SK-N-SH treated with all-trans-retinoic acid at 6 μM for 48 hours (cell line): ENCODE measurements around the gene IFNGR1.

Source experiments
- ATAC-seq: fragments of 200-7000 bp; cut with Tn5 transposase; 3 replicates; pipeline ENCODE4 v1.9.1; 2020; ENCODE audit warnings: mild to moderate bottlenecking, moderate library complexity
- ARNTL ChIP-seq: fragments of 450-650 bp; formaldehyde crosslinking; IDR thresholded peaks from 2 replicates; pipeline ENCODE4 v1.5.0; 2020; ENCODE audit warnings: low read depth, mild to moderate bottlenecking, moderate library complexity, borderline replicate concordance
- BACH2 ChIP-seq: fragments of 250-450 bp; sonication (Bioruptor Pico); IDR thresholded peaks from 2 replicates; pipeline ENCODE4 v1.9.0; 2021; ENCODE audit warnings: mild to moderate bottlenecking, borderline replicate concordance
- CSDC2 ChIP-seq: fragments of 250-450 bp; sonication (Bioruptor Pico); IDR thresholded peaks from 2 replicates; pipeline ENCODE4 v1.5.0; 2020; ENCODE audit warnings: mild to moderate bottlenecking, moderate library complexity
- ESRRG ChIP-seq: fragments of 250-450 bp; sonication (Bioruptor Pico); IDR thresholded peaks from 2 replicates; pipeline ENCODE4 v1.6.1; 2021; ENCODE audit warnings: mild to moderate bottlenecking
- GLIS3 ChIP-seq: fragments of 250-450 bp; sonication (Bioruptor Pico); IDR thresholded peaks from 2 replicates; pipeline ENCODE4 v1.5.0; 2020; ENCODE audit warnings: mild to moderate bottlenecking, moderate library complexity
- ISL1 ChIP-seq: fragments of 250-450 bp; sonication (Bioruptor Pico); IDR thresholded peaks from 2 replicates; pipeline ENCODE4 v2.1.2; 2022; ENCODE audit warnings: mild to moderate bottlenecking, moderate library complexity
- OSR1 ChIP-seq: fragments of 250-450 bp; sonication (Bioruptor Pico); IDR thresholded peaks from 2 replicates; pipeline ENCODE4 v1.8.0; 2022; ENCODE audit warnings: moderate library complexity, mild to moderate bottlenecking, inconsistent platforms
- PPARA ChIP-seq: fragments of 250-450 bp; sonication (Bioruptor Pico); IDR thresholded peaks from 2 replicates; pipeline ENCODE4 v1.5.0; 2020; ENCODE audit warnings: mild to moderate bottlenecking, borderline replicate concordance
- RARB ChIP-seq: fragments of 250-450 bp; sonication (Bioruptor Pico); IDR thresholded peaks from 2 replicates; pipeline ENCODE4 v1.8.0; 2021; ENCODE audit warnings: mild to moderate bottlenecking, moderate library complexity
- SNAI2 ChIP-seq: fragments of 250-450 bp; sonication (Bioruptor Pico); IDR thresholded peaks from 2 replicates; pipeline ENCODE4 v1.5.0; 2020; ENCODE audit warnings: mild to moderate bottlenecking, moderate library complexity
- TCF4 ChIP-seq: fragments of 250-450 bp; sonication (Bioruptor Pico); IDR thresholded peaks from 2 replicates; pipeline ENCODE4 v1.8.0; 2021; ENCODE audit warnings: mild to moderate bottlenecking, moderate library complexity, borderline replicate concordance
- TOX ChIP-seq: fragments of 250-450 bp; sonication (Bioruptor Pico); IDR thresholded peaks from 2 replicates; pipeline ENCODE4 v1.8.0; 2021; ENCODE audit warnings: mild to moderate bottlenecking, moderate library complexity, borderline replicate concordance
- ZC3H10 ChIP-seq: fragments of 250-450 bp; sonication (Bioruptor Pico); IDR thresholded peaks from 2 replicates; pipeline ENCODE4 v1.5.1; 2021; ENCODE audit warnings: mild to moderate bottlenecking, moderate library complexity
- ZFP3 ChIP-seq: fragments of 250-450 bp; sonication (Bioruptor Pico); IDR thresholded peaks from 2 replicates; pipeline ENCODE4 v1.5.0; 2020; ENCODE audit warnings: mild to moderate bottlenecking, moderate library complexity
- ZFP30 ChIP-seq: fragments of 450-650 bp; formaldehyde crosslinking; IDR thresholded peaks from 2 replicates; pipeline ENCODE4 v1.5.0; 2022; ENCODE audit warnings: mild to moderate bottlenecking, moderate library complexity
- ZNF565 ChIP-seq: fragments of 450-650 bp; formaldehyde crosslinking; conservative IDR thresholded peaks from 2 replicates; pipeline ENCODE4 v1.5.0; 2020; ENCODE audit warnings: low read depth, mild to moderate bottlenecking, moderate library complexity
- ZNF70 ChIP-seq: fragments of 450-650 bp; formaldehyde crosslinking; IDR thresholded peaks from 2 replicates; pipeline ENCODE4 v1.5.0; 2020; ENCODE audit warnings: mild to moderate bottlenecking, moderate library complexity
- ZNF8 ChIP-seq: fragments of 450-650 bp; formaldehyde crosslinking; IDR thresholded peaks from 2 replicates; pipeline ENCODE4 v1.5.0; 2020; ENCODE audit warnings: mild to moderate bottlenecking, moderate library complexity
- TF ChIP-seq, protein P1 (sequence below): fragments of 250-450 bp; sonication (Bioruptor Pico); IDR thresholded peaks from 2 replicates; pipeline ENCODE4 v1.5.0; 2020; ENCODE audit warnings: mild to moderate bottlenecking, moderate library complexity
- TF ChIP-seq, protein P2 (sequence below): fragments of 250-450 bp; sonication (Bioruptor Pico); IDR thresholded peaks from 2 replicates; pipeline ENCODE4 v1.8.0; 2021; ENCODE audit warnings: low read depth, mild to moderate bottlenecking, moderate library complexity, borderline replicate concordance
- TF ChIP-seq, protein P3 (sequence below): fragments of 250-450 bp; sonication (Bioruptor Pico); IDR thresholded peaks from 2 replicates; pipeline ENCODE4 v1.5.1; 2020; ENCODE audit warnings: low read depth, mild to moderate bottlenecking, moderate library complexity
- TF ChIP-seq, protein P4 (sequence below): fragments of 250-450 bp; sonication (Bioruptor Pico); IDR thresholded peaks from 2 replicates; pipeline ENCODE4 v1.8.0; 2020; ENCODE audit warnings: mild to moderate bottlenecking, moderate library complexity, borderline replicate concordance
- TF ChIP-seq, protein P5 (sequence below): fragments of 250-450 bp; sonication (Bioruptor Pico); IDR thresholded peaks from 2 replicates; pipeline ENCODE4 v1.5.1; 2021; ENCODE audit warnings: mild to moderate bottlenecking, moderate library complexity

The IFNGR1 gene

DNA sequence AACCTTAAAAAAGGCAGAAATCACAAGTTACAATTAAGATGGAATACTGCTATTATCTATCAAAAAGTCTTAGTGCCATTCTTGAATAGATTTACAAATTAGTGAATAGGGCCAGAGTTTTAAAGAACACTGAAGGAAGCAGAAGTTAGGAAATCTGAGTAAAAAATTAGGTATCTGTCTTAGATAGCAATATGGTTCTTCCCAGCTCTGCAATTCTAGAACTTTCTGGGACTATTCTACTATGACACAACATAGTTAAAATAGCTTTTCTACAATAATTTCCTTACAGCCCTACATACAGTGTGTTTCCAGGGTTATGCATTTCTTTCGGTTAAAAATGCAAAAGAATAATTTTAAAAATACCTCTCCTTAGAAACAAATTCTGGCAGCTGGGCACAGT is 18.2 kb downstream of the IFNGR1 start:
- TF ChIP-seq BACH2 (CRISPR knock-in tag), result no peak
- no peak for TF ChIP-seq ESRRG (CRISPR knock-in tag)
- TF ChIP-seq, protein P1, sequence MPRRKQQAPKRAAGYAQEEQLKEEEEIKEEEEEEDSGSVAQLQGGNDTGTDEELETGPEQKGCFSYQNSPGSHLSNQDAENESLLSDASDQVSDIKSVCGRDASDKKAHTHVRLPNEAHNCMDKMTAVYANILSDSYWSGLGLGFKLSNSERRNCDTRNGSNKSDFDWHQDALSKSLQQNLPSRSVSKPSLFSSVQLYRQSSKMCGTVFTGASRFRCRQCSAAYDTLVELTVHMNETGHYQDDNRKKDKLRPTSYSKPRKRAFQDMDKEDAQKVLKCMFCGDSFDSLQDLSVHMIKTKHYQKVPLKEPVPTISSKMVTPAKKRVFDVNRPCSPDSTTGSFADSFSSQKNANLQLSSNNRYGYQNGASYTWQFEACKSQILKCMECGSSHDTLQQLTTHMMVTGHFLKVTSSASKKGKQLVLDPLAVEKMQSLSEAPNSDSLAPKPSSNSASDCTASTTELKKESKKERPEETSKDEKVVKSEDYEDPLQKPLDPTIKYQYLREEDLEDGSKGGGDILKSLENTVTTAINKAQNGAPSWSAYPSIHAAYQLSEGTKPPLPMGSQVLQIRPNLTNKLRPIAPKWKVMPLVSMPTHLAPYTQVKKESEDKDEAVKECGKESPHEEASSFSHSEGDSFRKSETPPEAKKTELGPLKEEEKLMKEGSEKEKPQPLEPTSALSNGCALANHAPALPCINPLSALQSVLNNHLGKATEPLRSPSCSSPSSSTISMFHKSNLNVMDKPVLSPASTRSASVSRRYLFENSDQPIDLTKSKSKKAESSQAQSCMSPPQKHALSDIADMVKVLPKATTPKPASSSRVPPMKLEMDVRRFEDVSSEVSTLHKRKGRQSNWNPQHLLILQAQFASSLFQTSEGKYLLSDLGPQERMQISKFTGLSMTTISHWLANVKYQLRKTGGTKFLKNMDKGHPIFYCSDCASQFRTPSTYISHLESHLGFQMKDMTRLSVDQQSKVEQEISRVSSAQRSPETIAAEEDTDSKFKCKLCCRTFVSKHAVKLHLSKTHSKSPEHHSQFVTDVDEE (CRISPR knock-in tag), result no peak
- no peak for TF ChIP-seq ISL1 (CRISPR knock-in tag)
- no peak for TF ChIP-seq TOX (CRISPR knock-in tag)
- no peak for TF ChIP-seq ZC3H10 (CRISPR knock-in tag)
- no peak for TF ChIP-seq ARNTL (CRISPR knock-in tag)
- ATAC-seq, result no peak

DNA sequence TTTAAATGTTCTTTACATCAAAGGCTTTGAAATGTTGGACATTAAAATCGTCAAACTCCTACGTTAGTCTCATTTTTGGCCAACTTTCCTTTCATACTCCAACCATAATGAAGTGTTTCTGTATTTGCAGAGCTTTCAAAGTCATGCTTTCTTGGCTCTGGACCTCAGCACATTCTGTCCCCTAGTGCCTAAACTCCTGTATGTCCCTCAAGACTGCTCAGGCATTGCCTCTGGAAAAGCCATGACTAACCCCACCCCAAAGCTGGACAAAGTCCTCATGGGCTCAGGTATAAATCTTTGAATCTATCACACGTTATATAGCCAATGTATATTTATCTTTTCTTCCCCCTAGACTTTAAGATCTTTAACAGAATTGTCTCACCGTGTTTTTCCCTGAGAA is 18.9 kb downstream of the IFNGR1 start:
- ATAC-seq, result no peak
- TF ChIP-seq ZFP30 (CRISPR knock-in tag) (no peak), ESRRG (CRISPR knock-in tag) (no peak), ZNF565 (no peak), RARB (CRISPR knock-in tag) (no peak)
- TF ChIP-seq, protein P2, sequence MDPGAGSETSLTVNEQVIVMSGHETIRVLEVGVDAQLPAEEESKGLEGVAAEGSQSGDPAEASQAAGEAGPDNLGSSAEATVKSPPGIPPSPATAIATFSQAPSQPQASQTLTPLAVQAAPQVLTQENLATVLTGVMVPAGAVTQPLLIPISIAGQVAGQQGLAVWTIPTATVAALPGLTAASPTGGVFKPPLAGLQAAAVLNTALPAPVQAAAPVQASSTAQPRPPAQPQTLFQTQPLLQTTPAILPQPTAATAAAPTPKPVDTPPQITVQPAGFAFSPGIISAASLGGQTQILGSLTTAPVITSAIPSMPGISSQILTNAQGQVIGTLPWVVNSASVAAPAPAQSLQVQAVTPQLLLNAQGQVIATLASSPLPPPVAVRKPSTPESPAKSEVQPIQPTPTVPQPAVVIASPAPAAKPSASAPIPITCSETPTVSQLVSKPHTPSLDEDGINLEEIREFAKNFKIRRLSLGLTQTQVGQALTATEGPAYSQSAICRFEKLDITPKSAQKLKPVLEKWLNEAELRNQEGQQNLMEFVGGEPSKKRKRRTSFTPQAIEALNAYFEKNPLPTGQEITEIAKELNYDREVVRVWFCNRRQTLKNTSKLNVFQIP (CRISPR knock-in tag), result no peak

DNA sequence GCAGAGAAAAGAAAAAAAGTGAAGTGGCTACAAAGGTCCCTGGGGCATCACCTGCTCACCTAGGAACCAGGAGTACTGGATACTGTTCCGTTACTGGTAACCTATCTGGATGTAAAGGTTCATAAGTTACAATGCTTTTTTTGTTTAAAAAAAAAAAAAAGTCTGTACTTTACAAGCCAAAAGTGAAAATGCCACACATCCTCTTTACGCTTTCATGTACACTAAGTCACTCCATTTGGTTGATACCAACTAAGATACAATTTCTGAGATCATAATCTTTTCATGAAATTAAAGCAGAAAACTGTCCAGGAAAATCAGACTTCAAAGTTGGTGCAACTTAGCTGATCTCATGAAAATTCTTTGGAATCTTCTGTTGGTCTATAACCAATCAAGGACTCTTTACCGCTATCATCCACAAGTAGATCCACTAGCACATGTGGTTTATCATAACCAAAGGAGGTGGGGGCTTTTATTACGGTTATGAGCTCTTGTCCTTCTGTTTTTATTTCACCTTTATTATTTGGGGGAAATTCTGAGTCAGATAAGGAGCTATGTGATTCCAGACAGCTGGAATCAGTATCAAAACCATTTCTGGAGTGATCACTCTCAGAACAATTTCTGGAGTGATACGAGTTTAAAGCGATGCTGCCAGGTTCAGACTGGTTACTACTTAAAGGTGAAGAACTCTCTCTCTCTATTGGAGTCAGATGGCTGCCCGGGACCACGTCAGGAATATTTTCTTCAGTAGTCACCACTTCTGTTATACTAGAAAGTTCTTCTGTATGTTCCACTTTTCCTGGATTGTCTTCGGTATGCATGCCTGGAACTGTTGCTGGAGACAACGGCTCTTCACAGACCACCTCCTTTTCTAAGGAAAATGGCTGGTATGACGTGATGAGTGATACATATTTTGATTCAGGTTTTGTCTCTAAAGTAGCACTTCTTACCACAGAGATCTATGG is 21.2 kb downstream of the IFNGR1 start:
- no peak for TF ChIP-seq RARB (CRISPR knock-in tag)
- no peak for TF ChIP-seq TCF4 (CRISPR knock-in tag)
- TF ChIP-seq ZFP3 (CRISPR knock-in tag), result no peak
- no peak for TF ChIP-seq ZFP30 (CRISPR knock-in tag)
- TF ChIP-seq, protein P3, sequence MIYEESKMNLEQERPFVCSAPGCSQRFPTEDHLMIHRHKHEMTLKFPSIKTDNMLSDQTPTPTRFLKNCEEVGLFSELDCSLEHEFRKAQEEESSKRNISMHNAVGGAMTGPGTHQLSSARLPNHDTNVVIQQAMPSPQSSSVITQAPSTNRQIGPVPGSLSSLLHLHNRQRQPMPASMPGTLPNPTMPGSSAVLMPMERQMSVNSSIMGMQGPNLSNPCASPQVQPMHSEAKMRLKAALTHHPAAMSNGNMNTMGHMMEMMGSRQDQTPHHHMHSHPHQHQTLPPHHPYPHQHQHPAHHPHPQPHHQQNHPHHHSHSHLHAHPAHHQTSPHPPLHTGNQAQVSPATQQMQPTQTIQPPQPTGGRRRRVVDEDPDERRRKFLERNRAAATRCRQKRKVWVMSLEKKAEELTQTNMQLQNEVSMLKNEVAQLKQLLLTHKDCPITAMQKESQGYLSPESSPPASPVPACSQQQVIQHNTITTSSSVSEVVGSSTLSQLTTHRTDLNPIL (CRISPR knock-in tag), result no peak
- TF ChIP-seq GLIS3, result no peak
- TF ChIP-seq, protein P2 (CRISPR knock-in tag), result no peak
- no peak for TF ChIP-seq SNAI2 (CRISPR knock-in tag)
- TF ChIP-seq, protein P4, sequence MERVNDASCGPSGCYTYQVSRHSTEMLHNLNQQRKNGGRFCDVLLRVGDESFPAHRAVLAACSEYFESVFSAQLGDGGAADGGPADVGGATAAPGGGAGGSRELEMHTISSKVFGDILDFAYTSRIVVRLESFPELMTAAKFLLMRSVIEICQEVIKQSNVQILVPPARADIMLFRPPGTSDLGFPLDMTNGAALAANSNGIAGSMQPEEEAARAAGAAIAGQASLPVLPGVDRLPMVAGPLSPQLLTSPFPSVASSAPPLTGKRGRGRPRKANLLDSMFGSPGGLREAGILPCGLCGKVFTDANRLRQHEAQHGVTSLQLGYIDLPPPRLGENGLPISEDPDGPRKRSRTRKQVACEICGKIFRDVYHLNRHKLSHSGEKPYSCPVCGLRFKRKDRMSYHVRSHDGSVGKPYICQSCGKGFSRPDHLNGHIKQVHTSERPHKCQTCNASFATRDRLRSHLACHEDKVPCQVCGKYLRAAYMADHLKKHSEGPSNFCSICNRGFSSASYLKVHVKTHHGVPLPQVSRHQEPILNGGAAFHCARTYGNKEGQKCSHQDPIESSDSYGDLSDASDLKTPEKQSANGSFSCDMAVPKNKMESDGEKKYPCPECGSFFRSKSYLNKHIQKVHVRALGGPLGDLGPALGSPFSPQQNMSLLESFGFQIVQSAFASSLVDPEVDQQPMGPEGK (CRISPR knock-in tag), result no peak
- TF ChIP-seq, protein P1 (CRISPR knock-in tag), result no peak
- TF ChIP-seq ZNF70 (CRISPR knock-in tag), result no peak
- no peak for TF ChIP-seq ARNTL (CRISPR knock-in tag)
- TF ChIP-seq ZC3H10 (CRISPR knock-in tag), result no peak
- TF ChIP-seq ZNF8 (CRISPR knock-in tag), result no peak
- no peak for TF ChIP-seq OSR1 (CRISPR knock-in tag)
- TF ChIP-seq, protein P5, sequence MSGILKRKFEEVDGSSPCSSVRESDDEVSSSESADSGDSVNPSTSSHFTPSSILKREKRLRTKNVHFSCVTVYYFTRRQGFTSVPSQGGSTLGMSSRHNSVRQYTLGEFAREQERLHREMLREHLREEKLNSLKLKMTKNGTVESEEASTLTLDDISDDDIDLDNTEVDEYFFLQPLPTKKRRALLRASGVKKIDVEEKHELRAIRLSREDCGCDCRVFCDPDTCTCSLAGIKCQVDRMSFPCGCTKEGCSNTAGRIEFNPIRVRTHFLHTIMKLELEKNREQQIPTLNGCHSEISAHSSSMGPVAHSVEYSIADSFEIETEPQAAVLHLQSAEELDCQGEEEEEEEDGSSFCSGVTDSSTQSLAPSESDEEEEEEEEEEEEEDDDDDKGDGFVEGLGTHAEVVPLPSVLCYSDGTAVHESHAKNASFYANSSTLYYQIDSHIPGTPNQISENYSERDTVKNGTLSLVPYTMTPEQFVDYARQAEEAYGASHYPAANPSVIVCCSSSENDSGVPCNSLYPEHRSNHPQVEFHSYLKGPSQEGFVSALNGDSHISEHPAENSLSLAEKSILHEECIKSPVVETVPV (CRISPR knock-in tag), result no peak
- TF ChIP-seq ZNF565, result no peak
- TF ChIP-seq PPARA, result no peak
- no peak for TF ChIP-seq CSDC2 (CRISPR knock-in tag)
- ATAC-seq, result no peak
